Immature natural killer cell (primary cell): ENCODE data around the gene BTG1. TPM values are rescaled to one million over a fixed set of nuclear protein-coding genes. Genes with fewer than 3 reads are reported as not detected.
A peak's percentile ranks its signal among the peaks of the same experiment; 100 is the strongest.
"Not testable (repeated sequence)": the region's sequence is repeated elsewhere in the genome, so short reads cannot be mapped to it uniquely, and the experiment has no call there.

Experiments used
- DNase-seq, 3 donors: peaks; one replicate each; pipeline ENCODE4 v3.0.0; 2022; ENCODE audit warnings: mixed read lengths in 1 of 3
- H3K27ac Mint-ChIP-seq, 6 donors: one replicate each; pipeline ENCODE4 v1.8.0; 2020; ENCODE audit warnings: mixed read lengths in 6 of 6, mild to moderate bottlenecking in 5 of 6, inconsistent platforms in 4 of 6, moderate library complexity in 3 of 6
- H3K27me3 Mint-ChIP-seq, 3 donors: one replicate each; pipeline ENCODE4 v1.8.0; 2020 to 2021; ENCODE audit warnings: low read depth in 3 of 3, mild to moderate bottlenecking in 3 of 3, mixed read lengths in 3 of 3, moderate library complexity in 3 of 3, inconsistent platforms in 1 of 3
- H3K36me3 Mint-ChIP-seq, 3 donors: one replicate each; pipeline ENCODE4 v1.8.0; 2020; ENCODE audit warnings: mixed read lengths in 3 of 3, inconsistent platforms in 2 of 3, mild to moderate bottlenecking in 2 of 3
- H3K4me1 Mint-ChIP-seq, 2 donors: one replicate each; pipeline ENCODE4 v1.8.0; 2020; ENCODE audit warnings: inconsistent platforms in 2 of 2, mild to moderate bottlenecking in 2 of 2, mixed read lengths in 2 of 2, moderate library complexity in 1 of 2
- H3K4me3 Mint-ChIP-seq, 5 donors: one replicate each; pipeline ENCODE4 v1.8.0; 2020; ENCODE audit warnings: mild to moderate bottlenecking in 5 of 5, mixed read lengths in 5 of 5, inconsistent platforms in 3 of 5, moderate library complexity in 3 of 5
- H3K9me3 Mint-ChIP-seq, 6 donors: one replicate each; pipeline ENCODE4 v1.8.0; 2020; ENCODE audit warnings: mild to moderate bottlenecking in 6 of 6, mixed read lengths in 6 of 6, inconsistent platforms in 4 of 6, moderate library complexity in 3 of 6
- polyA plus RNA-seq, 3 donors: library from polyadenylated mRNA; unstranded; fragments of 300-500 nt; fragmentation: Illumina TruSeq; gene quantifications; one replicate each; pipeline ENCODE4 v1.2.3, GENCODE V29; 2021

The BTG1 gene
- polyA plus RNA-seq, 3 donors from 2014 or later, result 156 to 489 (median 487) TPM

GRCh38 chr12:92098594-92099380 lies 46.9 kb downstream of the BTG1 start:
- no peak overlapping the region for H3K4me3 Mint-ChIP-seq
- peaks cover 0 to 11% (median 0%) of the 10 kb centered on the region in 3 donors for H3K27me3 Mint-ChIP-seq
- H3K4me1 Mint-ChIP-seq, result peaks cover 10 to 14% of the 10 kb centered on the region in 2 donors
- H3K9me3 Mint-ChIP-seq, result no peaks in the 10 kb centered on the region
- peaks cover 0 to 4% (median 3%) of the 10 kb centered on the region in 3 donors for H3K36me3 Mint-ChIP-seq
- no peak overlapping the region for H3K27ac Mint-ChIP-seq
- no peak for DNase-seq

DNA sequence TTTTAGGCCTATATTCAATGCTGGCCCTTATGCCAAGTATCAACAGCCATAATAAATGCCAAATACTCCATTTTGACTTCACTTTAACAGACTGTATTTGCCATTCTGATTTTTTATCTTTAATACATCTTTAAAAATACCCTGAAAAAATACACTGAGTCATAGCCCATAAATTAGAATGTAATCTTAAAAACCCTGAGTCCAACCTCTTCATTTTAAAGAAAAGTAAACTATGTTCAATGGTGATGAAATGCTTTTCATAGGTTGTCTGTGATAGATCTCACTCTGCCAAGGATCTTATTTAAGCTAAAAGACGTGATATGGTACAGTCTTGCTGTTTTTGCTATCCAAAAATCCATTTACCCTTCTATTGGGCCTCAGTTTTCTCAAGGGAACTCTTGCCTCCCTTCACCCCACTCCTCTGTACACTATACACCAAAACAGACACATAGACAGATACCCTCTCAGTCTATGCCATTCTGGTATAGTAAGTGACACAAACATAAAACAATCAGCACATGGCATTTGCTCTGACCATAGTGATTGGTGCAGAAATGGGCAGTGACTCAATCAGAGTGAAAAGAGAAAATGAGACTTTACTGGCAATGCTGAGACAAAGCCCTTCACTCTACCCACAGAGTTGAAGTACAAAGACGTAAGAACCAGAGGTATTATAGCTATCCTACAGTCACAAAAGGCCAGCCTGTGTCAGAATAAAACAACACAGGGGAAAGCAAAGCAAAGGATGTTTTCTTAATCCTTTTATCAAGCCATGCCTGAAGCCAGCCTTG lies 49.1 kb downstream of the BTG1 start:
- Mint-ChIP-seq H3K27ac (peak overlapping the region in 3 of 6 donors; percentile 12 to 31 (median 22)), H3K36me3 (peaks cover 0 to 4% (median under 1%) of the 10 kb centered on the region in 3 donors), H3K9me3 (no peaks in the 10 kb centered on the region), H3K4me1 (peaks cover 10 to 14% of the 10 kb centered on the region in 2 donors), H3K4me3 (no peak overlapping the region), H3K27me3 (peaks cover 0 to 11% (median 2%) of the 10 kb centered on the region in 3 donors)
- no peak for DNase-seq

DNA sequence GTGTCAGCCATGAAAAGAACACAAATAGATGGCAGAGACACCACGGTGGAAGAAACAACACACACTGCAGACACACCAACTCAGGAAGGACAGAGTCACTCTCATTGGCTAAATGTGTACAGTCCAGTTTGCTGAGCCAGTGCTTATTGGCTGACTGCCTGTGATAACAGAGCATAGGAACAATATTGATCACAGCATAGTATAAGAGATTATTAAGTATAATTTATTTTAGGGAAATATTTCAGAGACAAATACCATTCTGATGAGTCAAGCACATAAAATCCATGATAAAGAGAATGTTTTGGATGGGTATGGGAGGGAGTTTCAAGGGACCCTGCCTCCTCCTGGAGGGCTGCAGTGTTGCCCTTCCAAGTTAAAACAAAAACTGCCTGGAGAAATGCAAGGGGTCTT lies 50.9 kb downstream of the BTG1 start:
- peak overlapping the region in 4 of 5 donors; percentile 8 to 53 (median 18) for H3K4me3 Mint-ChIP-seq
- no peaks in the 10 kb centered on the region for H3K9me3 Mint-ChIP-seq
- H3K27ac Mint-ChIP-seq, result peak overlapping the region in 2 of 6 donors; percentile 12 to 16
- no peak for DNase-seq
- peaks cover 0 to under 1% (median 0%) of the 10 kb centered on the region in 3 donors for H3K36me3 Mint-ChIP-seq
- H3K27me3 Mint-ChIP-seq, result peaks cover 0 to 6% (median 2%) of the 10 kb centered on the region in 3 donors
- H3K4me1 Mint-ChIP-seq, result peaks cover 10 to 14% of the 10 kb centered on the region in 2 donors

DNA sequence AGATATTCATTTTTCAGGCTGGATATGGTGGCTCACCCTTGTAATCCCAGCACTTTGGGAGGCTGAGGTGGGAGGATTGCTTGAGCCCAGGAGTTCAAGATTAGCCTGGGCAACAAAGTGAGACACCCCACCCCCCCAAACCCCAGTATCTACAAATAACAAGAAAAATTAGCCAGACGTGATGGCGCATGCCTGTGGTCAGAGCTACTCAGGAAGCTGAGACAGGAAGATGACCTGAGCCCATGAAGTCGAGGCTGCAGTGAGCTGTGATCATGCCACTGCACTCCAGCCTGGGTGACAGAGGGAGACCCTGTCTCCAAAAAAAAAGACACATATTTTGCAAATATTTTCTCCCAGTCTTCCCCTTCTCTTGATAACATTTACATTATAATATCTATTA lies 51.3 kb downstream of the BTG1 start:
- H3K27ac Mint-ChIP-seq, result peak overlapping the region in 3 of 6 donors; percentile 7 to 22 (median 16)
- DNase-seq, result peak in 1 of 3 donors; percentile 26
- H3K4me3 Mint-ChIP-seq, result peak overlapping the region in 4 of 5 donors; percentile 8 to 21 (median 15)
- H3K36me3 Mint-ChIP-seq, H3K27me3 Mint-ChIP-seq, H3K9me3 Mint-ChIP-seq: not testable (repeated sequence)
- H3K4me1 Mint-ChIP-seq, result peaks cover 10 to 14% of the 10 kb centered on the region in 2 donors
